NCI-H2171 treated with DMSO at 0.1 percent for 48 hours (cell line): ENCODE results near the gene SPATA13.
"Not testable (repeated sequence)": the region's sequence is repeated elsewhere in the genome, so short reads cannot be mapped to it uniquely, and the experiment has no call there.

ENCODE experiments used
- DNase-seq: peaks from one replicate; lab custom pipeline; 2025; lab: John Stamatoyannopoulos, UW

The SPATA13 gene

DNA sequence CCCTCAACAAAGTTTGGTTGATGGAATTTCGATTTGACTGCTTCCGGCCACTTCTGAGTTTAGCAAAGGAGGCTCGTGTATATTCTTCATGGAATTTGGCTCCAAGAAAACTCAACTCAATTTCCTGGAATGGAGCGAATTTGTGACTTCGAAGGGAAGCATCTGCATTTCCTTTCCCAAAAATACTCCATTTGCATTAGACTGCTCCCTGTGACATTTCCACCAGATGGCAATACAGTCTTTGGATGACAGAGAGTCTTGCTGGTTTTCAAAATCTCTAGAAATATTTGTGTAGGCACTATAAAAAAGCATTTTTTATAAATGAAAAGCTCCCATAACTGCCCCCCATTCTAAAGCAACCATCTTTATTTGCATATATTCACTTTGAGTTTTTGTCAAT is 152.9 kb downstream of the SPATA13 start:
- DNase-seq: no peak

DNA sequence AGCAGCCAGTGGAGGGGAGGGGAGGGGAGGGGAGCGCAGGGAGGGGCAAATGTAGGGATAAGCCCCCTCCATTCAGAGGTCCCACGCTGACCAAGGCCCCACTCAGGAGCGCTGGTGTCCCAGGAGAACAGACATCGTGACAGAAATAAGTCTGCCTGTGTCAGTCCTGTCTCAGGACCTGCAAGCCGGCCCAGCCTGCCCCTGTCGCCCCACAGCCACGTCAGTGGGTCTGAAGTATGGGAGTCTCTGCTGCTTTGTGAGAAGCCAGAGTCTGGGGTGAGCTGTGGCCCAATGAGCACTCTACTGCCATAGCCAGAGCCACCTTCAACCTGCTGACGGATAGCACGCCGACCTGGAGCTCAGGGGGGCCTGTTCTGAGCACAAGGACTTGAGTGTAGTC is 157.3 kb downstream of the SPATA13 start:
- DNase-seq: not testable (repeated sequence)

DNA sequence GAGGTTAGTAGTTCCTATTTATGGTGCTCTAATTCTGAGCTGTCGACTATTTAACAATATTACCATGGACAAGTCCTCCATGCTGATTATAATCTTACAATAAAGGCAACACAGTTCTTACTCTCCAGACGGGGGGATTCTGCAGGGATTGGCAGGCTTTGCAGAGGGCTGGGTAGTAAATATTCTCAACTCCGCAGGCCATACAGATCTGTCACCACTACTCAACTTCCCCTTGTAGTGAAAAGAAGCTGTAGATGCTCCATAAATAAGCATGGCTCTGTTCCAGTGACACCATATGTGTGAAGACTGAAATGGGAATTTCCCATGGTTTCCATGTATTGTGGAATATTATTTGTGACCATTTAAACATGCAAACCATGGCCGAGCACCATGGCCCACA is 158.4 kb downstream of the SPATA13 start:
- not testable (repeated sequence) for DNase-seq

DNA sequence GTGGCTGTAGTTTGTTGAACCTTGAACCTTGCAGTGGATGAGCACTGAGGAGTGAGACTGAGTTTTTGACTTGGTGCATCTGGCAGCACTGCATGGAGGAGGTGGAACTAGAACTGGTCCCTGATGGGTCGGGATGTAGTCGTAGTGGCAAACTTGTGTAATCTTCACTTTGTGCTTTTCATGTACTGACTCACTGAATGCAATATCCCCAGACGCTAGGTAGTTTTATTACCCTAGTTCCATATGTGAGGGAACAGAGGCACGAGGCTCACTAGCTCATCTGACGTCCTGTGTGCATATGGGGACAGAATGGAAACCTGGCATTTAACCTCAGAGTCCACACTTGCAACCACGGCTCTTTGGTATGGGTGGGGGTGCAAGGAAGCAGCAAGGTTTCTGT is 159.1 kb downstream of the SPATA13 start:
- DNase-seq: not testable (repeated sequence)

DNA sequence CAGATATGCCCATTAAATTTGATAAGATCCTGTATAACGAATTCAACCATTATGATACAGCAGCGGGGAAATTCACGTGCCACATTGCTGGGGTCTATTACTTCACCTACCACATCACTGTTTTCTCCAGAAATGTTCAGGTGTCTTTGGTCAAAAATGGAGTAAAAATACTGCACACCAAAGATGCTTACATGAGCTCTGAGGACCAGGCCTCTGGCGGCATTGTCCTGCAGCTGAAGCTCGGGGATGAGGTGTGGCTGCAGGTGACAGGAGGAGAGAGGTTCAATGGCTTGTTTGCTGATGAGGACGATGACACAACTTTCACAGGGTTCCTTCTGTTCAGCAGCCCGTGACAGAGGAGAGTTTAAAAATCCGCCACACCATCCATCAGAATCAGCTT is 160.9 kb downstream of the SPATA13 start:
- not testable (repeated sequence) for DNase-seq

DNA sequence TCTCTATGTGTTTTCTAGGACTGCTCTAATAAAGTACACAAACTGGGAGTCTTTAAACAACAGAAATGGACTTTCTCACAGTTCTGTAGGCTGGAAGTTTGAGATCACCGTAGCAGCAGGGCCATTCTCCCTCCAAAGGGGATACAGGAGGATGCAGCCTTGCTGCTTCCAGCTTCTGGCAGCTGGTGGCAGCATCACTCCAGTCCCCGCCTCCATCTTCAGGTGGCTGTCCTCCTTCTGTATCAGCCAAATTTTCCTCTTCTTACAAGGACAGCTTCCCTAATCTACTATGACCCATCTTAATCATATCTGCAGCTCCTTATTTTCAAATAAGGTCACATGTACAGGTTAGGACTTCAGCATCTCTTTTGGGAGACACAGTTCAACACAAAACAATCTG is 161.9 kb downstream of the SPATA13 start:
- DNase-seq: not testable (repeated sequence)

DNA sequence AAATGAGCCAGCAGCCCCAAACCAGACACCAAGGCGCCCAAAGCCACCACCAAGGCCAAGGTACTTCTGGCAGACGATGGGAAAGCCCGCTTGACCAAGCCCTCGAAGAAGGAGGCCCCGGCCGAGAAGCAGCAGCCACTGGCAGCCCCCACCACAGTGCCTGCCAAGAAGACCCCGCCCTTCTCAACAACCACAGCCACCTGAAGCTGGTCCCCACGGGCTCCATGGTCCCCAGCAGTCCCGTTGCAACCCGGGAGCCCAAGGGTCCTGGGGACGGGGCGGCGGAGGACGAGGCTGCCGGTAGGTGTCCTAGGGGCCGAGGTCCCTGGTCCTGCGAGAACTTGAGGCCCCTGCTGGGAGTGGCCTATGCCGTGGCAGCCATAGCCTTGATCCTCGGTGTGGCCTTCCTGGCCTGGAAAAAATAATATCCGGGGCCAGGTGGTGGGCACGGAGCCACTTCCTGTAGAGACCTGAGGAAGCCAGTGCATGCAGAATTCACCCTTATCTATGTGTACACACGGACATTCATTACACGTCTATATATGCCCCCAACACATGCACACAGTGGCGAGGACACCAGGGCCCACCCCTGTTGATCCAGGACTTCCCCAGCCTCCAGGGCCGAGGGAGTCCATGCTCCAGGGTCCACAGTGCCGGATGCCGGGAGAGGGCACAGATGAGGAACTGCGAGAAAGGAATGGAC is 162.7 kb downstream of the SPATA13 start:
- no peak for DNase-seq

DNA sequence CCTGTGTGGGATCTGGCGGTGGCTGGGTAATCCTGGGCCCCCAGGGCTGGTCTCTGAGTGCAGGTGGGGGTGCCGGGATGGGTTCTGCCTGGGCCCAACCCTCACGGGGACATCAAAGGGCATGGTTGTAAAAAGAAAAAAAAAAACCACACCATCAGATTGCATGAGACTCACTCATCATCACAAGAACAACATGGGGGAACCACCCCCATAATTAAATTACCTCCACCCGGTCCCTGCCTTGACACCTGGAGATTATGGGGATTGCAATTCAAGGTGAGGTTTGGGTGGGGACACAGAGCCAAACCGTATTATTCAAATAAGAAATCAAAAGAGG is 163.2 kb downstream of the SPATA13 start:
- DNase-seq: no peak

DNA sequence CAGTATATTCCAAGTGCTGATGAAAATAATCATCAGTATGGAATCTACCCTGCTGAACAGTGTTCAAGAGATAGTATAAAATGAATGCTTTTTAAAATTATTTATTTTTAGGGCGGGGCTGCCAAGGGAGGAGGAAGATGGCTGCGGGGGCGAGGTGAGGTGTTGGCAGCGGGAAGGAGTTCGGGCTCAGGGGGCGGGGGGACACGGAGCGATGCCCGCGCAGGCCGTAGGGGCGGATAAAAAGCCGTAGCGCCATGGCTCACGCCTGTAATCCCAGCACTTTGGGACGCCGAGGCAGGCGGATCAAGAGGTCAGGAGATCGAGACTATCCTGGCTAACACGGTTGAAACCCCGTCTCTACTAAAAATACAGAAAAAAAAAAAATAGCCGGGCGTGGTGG is 167.1 kb downstream of the SPATA13 start:
- DNase-seq: not testable (repeated sequence)

DNA sequence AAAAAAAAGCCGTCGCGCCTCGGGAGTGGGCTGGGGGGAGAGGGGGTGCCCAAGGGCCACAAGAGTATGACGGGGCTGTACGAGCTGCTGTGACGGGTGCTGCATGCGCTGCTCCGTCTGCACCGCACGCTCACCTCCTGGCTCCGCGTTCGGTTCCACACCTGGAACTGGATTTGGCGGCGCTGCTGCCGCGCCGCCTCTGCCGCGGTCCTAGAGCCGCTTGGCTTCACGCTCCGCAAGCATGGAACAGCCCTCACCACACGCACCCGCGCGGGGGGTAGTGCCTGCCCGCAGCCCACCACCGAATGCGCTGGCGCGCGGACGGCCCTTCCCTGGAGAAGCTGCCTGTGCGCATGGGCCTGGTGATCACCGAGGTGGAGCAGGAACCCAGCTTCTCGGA is 167.6 kb downstream of the SPATA13 start:
- no peak for DNase-seq

DNA sequence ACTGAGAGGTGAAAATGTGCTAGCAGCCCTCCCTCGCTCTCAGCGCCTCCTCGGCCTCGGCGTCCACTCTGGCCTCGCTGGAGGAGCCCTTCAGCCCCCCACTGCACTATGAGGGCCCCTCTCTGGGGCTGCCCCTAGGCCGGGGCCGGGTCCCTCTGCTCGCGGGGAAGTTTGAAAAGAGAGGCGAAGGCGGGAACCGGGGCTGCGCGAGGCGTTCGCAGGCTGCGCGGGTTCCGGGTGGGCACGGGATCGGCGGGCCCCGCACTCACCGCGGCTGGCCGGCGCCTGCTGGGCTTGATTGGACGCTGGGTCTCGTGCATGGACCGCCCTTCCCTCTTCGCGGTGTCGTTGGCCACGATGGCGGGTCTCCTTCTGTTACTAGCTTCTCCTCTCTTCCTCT is 178.2 kb downstream of the SPATA13 start:
- DNase-seq: no peak

DNA sequence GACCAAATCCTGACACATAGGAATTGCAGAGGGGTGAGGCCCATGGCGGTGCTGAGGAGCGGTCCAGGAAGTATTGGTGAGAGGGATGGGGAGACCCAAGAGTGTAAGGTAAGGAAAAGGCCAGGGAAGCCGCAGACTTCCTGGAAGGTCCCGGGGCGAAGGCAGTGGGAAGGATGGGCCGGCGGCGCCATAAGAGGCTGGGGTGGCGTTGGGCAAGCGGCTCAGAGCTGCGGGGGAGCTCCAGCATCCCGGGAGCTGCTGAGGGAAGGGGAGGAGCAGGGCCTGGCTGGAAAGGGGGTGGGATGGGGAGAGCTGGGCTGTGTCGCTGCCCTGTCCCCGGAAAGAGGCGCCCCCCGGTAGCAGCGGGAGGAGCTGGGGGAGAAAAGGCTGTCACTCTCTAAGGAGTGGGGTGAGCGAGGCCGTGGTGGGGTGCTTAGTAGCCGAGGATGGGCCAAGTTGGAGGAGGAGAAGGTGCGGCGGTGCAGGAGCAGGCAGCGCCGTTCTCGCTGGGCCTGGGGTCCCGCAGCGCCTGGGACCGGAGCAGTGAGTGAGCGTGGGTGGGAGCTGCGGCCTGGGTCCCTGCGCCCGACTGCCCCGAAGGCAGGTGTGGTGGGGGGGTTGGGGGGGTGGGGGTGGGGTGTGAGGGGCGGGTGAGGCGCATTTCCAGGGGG is 179.6 kb downstream of the SPATA13 start:
- DNase-seq: no peak

DNA sequence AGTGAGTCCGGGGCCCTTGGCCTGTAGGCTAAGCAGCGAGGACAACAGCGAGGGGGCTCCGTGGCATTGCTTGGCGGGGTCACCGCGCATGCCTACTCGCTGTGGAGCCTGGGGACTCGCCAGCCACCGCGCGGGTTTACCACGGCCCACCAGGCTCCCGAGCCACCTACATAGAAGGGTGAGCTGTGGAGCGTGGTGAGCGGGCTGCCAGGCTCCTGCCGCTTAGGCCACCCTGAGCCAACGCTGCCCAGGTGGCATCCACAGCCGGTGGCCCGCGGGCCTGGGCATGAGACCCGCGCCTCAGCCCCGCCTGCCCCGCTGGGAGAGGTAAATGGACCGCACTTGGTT is 180.1 kb downstream of the SPATA13 start:
- DNase-seq: no peak

DNA sequence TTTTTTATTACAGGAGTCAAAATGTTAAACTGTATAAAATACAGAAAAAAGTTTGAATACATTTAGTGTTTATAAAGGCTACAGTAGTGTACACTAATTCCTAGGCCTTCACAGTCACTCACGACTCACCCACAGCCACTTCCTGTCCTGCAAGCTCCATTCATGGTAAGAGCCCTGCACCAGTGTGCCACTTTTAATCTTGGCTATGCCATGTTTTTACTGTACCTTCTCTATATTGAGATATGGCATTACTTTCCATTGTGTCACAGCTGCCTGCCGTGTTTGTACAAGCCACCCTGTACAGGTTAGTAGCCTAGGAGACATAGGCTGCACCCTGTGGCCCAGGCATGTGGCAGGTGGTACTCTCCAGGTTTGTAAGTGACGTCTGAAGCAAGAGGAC is 180.9 kb downstream of the SPATA13 start:
- DNase-seq: no peak

DNA sequence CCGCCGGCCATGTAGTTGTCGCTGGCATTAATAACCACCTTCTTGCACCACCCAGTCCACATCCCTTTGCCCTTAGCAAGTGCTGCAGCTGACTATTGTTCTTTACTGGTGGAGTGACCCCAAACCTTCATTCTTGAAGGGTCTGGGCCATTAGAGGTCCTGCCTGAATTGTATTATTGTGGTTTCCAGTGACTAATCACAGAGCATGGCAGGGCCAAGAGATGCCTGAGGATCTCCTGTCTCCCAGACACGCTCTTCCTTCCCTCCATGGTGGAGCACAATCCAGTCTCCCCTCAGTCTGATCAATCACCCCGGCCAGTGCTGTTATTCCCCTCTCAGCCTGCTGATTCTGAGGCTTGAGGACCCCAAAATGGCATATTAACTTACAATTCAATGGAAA is 187.9 kb downstream of the SPATA13 start:
- DNase-seq: no peak

DNA sequence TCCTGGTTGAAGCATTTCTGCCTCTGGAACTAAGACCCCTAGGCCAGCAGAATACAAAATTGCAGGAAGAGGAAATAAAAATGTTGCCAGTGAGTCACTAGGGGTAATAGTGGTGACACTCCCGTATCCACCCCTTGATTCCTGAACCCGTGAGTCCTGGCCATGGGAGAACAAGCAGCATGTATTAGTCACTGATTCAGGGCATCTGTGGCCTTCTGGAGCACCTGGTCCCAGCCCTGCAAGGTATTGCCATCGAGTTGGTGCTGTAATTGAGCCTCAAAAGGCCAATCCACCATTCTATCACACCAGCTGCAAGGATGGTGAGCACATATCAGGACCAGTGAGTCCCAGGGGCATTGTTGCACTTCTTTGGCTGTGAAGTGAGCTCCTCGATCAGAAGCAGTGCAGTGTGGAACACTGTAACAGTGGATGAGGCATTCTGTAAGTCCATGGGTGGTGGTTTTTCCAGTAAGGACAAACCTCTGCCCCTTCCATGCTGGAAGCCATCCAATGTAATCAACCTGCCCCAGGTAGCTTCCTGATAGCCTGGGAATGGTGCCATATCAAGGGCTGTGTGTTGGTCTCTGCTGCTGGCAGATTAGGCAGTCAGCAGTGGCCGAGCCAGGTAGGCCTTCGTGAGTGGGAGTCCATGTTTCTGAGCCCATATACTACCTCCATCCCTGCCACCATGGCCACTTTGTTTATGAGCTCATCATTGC is 188.4 kb downstream of the SPATA13 start:
- no peak for DNase-seq

DNA sequence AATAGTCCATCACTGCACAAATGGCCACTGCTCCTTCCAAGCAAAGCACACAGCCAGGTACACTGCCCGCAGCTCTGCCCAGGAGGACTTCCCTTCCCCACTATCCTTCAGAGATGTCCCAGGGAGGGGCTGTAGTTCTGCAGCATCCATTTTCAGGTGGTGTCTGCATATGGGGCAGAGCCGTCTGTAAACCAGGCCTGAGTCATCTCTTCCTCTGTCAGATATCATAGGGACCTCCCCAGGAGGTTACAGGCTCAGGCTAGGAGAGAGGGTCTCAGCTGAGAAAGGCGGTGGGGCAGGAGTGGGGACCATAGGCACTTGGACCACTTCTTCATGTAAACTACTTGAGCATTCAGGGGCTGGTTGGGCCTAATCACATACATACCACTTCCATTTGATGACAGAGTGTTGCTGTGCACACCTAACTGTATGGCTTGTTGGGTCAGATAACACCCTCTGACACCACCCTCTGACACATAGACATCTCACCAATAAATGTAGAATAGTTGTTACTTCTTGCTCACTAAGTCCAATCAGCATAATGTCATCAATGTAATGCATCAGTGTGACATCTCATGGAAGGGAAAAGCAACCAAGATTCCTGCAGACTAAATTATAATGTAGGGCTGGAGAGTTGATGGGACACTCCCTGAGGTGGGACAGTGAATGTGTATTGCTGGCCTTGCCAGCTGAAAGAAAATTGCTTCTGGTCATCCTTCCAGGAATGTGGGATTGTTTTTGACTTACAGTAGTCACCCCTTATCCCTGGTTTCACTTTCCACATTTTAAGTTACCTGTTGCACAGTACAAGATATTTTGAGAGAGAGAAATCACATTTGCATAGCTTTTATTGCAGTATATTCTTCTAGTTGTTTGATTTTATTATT is 189.5 kb downstream of the SPATA13 start:
- not testable (repeated sequence) for DNase-seq

DNA sequence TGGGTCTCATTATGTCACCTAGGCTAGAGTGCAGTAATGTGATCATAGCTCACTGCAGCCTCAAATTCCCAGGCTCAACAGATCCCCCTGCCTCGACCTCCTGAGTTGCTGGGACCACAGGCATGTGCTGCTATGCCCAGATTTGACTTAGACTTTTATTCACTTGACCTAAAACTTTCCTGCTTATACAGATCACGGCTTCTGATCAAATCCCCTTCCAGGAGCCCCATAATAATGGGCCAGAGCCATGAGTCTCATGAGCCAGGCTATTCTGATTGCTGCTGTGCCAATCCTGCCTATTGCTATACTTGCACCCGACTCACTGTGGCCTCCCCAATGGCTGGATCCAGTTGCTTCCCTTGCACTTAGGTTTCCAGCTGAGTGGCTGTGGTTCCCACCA is 190.9 kb downstream of the SPATA13 start:
- DNase-seq: no peak

DNA sequence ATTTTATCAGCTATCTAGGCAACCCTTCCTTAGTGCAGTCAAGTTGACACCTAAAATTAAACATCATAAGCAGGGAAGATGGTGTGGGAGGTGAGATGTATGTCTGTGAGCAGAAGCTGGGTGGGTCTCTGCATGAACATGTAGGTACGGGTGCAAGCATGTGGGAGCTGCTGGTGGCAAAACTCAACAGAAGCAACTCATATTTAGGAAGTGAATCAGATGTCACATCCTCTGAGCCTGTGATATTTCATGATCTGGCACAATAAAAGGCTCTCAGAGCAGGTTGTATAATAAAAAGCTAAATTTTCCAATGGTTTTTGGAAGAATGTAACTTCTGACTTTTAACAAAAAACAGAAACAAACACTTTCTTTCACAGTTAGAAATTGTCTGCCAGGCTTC is 193.2 kb downstream of the SPATA13 start:
- DNase-seq: no peak

DNA sequence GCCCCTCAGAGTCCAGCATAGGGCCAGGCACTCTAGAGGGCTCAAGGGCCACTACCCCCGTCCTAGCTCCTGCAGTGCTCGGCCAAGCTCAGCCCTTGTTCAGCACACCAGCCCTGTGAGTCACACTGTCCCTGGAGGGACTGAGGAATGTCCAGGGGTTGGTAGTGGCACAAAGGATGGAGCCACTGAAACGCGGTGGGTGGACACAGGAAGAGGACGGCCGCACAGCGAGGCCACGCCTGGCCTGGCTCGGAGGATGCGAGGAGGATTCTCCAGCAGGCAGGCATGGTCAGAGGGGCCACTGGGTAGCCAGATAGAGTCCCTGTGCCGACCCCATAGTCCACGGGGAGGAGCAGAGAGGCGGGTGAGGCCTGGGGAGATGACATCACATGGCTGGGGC is 194.6 kb downstream of the SPATA13 start:
- no peak for DNase-seq

DNA sequence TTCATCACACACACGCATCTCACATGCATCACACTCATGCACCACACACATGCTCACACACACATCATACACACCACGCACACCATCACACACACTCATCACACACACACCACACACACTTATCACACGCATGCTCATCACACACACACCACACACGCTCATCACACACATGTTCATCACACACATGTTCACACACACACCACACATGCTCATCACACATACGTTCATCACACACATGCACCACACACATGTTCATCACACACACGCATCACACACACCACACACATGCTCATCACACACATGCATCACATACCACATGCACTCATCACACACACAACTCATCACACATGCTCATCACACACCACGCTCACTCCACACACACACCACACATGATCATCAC is 195.8 kb downstream of the SPATA13 start:
- no peak for DNase-seq
